Stimulated activated CD8-positive, alpha-beta memory T cell treated with anti-CD3 and anti-CD28 coated beads, Interleukin-2, amount 100 ng/mL, for 1 hour (primary cell): ENCODE results near the gene PRICKLE2.

Source experiments
- DNase-seq, 2 donors: peaks; one replicate each; pipeline ENCODE4 v3.0.0-alpha.2; 2020; ENCODE audit warnings: low read depth in 2 of 2

Gene PRICKLE2

GRCh38 chr3:64133987-64134386 is 91.3 kb downstream of the PRICKLE2 start:
- DNase-seq: no peak

DNA sequence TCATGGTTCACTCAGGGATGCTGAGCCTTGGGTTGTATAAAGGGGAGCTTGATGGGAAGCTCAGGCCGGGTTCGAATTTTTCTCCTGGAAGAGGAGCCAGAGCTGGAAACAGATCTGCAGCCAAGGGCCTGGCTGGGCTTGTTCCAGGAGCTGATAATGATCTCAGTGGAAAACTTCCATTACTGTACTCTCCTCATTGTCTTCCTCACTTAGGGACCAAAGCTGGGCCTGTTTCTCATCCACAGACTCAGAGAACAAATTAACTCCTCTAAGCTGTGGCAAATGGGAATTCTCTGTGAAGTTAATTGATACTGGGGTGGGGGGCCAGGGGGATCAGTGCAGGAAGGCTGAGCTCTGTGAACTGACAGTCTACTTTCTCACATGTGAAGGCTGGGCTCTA is 92.0 kb downstream of the PRICKLE2 start:
- DNase-seq: no peak

- DNase-seq: no peak
Measured at GRCh38 chr3:64131725-64132469, 93.4 kb downstream of the PRICKLE2 start.

DNA sequence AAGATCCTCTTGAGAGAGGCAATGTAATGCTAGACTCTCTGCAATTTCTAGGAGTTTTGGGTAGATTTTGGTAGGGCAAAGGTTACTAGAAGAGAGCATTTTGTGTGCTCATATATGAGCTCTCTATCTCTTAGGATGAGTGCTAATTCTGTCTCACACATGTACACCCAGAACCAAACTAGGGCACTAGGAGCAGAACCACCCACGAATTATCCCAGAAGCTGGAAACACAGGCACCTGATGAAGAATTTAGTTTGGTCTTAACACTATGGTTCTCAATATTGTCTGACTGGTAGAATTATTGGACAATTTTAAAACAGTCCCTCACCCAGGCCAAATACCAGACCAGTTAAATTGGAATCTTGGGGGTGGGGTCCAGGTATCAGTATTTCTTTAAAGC is 94.8 kb downstream of the PRICKLE2 start:
- no peak for DNase-seq

DNA sequence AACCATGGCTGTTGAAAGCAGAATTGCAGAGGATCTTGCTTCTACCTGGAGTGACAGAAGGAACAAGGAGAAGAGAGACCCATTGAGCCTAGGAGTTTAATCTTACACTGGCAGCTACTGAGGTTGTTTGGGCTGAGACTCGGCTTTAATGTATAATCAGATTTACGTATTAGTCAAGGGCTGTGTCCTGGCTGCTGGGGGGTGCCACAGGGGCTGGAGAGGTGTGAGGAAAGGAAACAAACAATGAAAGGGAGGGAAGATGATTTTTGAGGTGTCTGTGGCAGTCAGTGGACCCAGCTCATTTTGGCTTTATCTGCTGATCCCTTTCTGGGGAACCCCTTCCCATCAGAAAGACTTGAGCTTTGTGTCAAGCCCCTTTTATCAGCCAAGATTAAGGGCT is 95.7 kb downstream of the PRICKLE2 start:
- no peak for DNase-seq

GRCh38 chr3:64129106-64129505 is 96.2 kb downstream of the PRICKLE2 start:
- DNase-seq: no peak

GRCh38 chr3:64125561-64125960 is 99.7 kb downstream of the PRICKLE2 start:
- no peak for DNase-seq

- DNase-seq: no peak
Measured at GRCh38 chr3:64123931-64124330, 101.3 kb downstream of the PRICKLE2 start.

GRCh38 chr3:64122476-64122875 is 102.8 kb downstream of the PRICKLE2 start:
- DNase-seq: no peak

GRCh38 chr3:64121750-64122311 is 103.4 kb downstream of the PRICKLE2 start:
- no peak for DNase-seq

DNA sequence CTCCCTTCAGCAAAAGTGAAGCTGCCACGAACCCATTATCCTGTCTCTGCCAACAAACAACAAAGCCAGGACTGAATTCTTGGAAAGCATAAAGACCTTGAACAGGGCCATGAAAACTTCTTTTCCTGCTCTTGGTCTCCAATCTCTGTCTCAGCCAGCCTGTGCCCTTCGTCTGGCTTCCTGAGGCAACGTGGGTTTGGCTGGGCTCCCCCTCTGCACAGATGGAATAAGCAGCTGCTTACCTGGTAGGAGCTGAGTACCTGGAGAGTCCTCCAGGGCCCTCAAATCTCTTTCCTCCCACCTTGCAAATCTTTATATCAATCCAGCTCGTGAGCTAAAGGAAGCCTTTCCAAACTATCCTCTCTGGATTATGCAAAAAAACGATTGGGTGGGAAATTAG is 104.4 kb downstream of the PRICKLE2 start:
- no peak for DNase-seq

DNA sequence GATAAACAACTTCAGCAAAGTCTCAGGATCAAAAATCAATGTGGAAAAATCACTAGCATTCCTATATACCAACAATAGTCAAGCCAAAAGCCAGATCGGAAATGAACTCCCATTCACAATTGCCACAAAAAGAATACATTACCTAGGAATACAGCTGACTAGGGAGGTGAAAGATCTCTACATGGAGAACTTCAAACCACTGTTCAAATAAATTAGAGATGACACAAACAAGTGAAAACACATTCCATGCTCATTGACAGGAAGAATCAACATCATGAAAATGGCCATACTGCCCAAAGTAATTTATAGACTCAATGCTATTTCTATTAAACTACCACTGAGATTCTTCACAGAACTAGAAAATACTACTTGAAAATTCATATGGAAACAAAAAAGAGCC is 107.8 kb downstream of the PRICKLE2 start:
- DNase-seq: no peak

DNA sequence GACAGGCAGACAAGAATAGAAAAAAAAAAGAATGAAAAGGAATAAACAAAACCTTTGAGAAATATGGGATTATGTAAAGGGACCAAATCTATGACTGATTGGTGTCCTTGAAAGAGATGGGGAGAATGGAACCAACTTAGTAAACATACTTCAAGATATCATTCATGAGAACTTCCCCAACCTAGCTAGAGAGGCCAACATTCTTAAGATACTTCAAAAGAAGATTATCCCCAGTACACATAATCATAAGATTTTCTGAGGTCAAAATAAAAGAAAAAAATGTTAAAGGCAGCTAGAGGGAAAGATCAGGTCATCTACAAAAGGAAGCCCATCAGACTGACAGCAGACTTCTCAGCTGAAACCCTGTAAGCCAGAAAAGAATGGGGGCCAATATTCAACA is 110.6 kb downstream of the PRICKLE2 start:
- no peak for DNase-seq

DNA sequence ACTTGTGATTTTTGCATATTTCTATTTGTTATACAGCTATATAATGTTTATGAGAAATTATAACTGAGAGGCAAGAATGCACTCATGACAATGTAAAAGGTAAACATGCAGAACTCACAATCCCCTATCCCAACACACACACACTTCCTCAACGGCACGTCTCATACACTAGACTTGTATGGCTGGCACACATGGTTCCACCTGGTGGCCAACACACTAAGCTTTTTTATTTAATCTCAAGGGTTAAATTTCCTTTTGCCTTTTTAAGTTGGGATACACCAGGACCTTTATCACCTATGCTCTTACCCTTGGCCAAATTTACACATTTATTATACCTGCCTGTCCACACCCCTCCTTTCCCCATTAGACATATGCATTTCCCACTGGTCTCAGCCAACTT is 113.4 kb downstream of the PRICKLE2 start:
- no peak for DNase-seq

- no peak for DNase-seq
Measured at GRCh38 chr3:64111083-64111482, 114.2 kb downstream of the PRICKLE2 start.

DNA sequence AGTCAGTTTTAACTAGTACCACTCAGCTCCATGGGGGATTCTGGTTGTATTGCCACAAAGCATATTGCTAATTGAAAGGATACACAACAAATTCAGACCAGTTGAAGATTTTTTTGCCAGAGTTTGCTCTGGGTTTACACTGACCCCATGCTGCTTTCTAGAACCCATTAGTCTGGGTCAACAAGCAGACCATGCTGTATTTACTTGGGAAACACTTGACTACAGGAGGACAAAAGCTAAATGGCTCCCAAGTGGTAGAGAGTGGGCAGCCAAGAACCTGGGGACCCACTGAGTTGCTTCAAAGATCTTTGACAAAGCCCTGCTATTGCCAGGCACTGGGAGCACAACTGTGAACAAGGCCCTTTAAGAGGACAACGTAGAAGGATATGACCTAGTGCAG is 115.2 kb downstream of the PRICKLE2 start:
- DNase-seq: no peak

DNA sequence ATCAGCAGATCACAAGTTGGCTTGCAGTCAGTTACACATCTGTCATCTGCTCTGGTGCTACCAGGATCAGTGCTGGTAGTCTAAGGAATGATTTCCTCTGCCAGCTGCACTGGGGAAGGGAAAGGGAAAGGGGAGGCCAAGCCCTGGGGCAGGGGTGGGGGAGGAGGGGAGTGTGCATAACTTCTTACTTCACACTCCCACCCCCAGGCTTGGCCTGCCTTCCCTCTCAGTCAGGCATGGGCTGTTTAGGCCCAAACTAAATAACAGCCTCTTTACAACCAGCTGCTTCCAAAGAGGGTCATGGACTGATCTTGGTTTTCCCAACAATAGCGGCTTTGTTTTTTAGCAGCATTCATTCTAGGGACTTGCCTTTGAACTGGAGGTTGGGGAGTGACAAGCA is 115.8 kb downstream of the PRICKLE2 start:
- no peak for DNase-seq

DNA sequence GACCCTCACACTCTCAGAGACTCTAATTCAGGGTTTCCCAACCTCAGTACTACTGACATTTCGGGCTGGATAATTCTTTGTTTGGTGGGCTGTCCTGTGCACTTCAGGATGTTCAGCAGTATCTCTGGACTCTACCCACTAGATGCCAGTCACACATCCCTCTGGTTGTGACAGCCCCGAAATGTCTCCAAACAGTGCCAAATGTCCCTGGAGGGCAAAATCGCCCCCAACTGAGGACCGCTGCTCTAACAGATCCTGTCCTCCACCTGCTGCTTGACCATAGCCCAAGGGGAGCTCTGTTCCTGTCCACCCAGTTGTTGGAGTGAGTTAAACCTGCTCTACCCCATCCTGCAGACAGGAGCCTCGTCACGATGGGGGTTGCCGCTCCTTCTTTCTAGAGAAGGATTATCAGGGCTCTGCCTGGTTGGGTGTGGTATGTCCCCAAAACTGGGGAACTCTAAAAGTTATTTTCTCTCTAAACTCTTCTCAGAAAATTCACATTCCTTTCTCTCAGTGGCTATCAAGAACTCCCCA is 116.4 kb downstream of the PRICKLE2 start:
- DNase-seq: no peak

DNA sequence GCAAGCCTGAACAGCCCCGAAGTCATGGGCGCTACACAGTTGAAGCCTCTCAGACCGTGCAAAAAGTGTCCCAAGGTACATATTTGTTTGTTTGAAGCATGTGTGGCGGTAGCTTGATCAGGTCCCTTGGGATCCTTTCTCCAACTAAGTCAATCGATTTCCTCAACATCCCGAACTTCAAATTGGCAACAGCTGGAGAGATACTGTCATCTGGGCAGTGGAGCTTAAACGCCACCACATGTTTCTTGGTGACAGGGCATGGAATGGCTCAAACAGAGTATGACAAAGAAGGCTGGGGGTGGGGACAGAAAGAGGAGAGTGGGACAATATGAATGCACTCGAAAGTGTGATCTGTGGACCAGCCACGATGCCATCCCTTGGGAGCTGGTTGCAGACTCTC is 117.0 kb downstream of the PRICKLE2 start:
- no peak for DNase-seq

DNA sequence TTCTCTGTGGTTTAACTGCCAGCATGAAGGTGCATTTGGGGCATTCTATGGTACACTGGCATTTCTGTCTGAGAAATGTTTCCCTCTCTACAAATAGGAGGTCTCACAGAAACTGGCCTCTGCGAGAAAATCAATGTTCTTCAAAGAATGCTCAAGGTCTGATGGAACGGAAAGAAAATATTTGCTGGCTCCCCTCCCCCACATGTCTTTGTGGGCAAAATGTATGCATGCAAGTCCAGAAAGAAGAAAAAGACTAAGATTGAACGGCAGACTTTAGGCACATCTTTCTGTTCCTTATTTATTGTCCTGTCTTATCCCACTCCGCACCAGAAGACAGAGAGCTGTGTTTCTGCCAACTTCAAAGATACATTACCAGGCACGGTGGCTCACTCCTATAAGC is 118.1 kb downstream of the PRICKLE2 start:
- no peak for DNase-seq

GRCh38 chr3:64105816-64106215 is 119.5 kb downstream of the PRICKLE2 start:
- DNase-seq: no peak

- no peak for DNase-seq
Measured at GRCh38 chr3:64104691-64105111, 120.6 kb downstream of the PRICKLE2 start.

DNA sequence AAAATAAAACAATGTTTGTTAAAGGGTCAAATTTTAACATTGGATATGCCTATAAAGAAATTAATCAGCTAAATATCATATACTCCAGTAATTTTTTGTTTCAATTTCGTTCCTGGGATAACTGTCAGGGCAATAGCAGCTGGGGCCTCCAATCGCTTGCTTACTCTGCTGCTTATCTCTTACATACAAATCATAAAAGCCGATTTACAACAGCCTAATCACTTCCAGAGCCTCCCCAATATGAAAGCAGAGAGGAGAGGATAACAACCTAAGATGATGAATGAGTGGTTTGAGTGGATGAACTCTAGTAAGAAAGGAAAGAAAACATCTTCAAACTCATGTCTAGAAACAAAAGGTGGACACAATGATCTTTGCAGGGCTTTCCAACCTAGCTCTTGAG is 121.3 kb downstream of the PRICKLE2 start:
- no peak for DNase-seq

GRCh38 chr3:64103131-64103530 is 122.1 kb downstream of the PRICKLE2 start:
- no peak for DNase-seq
